Fibroblast of skin of left biceps (primary cell): ENCODE results near the gene GRK6.
"Not testable (repeated sequence)": the region's sequence is repeated elsewhere in the genome, so short reads cannot be mapped to it uniquely, and the experiment has no call there.

Experiments used
- DNase-seq, 2 experiments: peaks; one replicate each; pipeline ENCODE4 v3.0.0-alpha.2; 2013; ENCODE audit warnings: low read depth in 2 of 2

The GRK6 gene

DNA sequence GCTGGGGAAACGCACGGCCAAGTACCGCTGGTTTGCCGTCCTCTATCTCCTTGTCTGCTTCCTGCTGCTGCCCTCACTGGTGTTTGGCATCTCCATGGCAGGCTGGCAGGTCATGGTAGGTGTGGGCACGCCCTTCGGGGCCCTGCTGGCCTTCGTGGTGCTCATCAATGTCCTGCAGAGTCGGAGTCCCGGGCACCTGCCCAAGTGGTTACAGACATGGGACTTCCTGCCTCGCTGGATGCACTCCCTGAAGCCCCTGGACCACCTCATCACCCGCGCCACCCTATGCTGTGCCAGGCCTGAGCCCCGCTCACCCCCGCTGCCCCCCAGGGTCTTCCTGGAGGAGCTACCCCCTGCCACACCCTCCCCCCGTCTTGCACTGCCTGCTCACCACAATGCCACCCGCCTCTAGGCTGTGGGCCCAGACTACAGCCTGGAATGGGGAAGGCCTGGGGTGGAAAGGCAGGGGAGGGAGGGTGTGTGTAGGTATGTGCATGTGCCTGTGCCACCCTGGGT lies 28.5 kb upstream of the GRK6 start:
- no peak for DNase-seq

DNA sequence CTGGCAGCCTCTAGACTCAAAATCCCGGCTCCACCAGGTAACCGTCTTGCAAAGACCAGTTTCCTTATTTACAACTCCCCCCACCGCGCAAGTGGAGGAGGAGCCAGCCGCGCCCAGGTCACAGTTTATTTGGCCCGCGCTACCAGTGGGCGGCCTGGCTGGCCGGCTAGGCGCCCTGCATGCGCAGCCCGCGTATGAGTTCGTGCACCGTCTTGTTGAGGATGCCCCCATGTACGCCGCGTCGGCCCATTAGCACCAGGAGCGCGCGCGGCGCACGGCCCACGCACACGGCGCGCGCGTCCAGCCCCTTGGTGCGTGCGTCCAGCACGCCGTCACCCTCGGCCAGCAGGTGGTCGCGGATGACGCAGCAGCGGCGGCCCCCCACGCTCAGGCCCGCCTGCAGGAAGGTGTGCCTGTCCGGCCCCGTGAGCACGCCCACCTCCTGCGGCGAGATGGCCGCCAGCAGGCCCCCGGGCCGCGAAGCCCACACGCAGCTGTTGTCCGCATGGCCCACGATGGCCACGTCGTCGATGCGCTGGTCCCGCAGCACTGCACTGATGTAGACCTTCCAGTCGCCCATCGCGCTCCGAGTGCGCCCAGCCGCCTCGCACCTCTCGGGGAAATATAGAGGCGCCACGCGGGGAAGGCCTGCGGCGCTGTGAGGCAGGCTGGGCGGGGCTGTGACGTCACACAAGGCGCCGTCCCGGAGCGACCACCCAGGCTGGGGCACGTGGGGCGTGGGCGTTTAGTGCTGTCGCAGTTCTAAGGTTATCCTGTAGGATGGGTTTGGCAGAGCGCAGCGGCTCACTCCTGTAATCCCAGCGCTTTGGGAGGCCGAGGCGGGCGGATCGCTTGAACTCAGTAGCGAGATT lies 26.2 kb upstream of the GRK6 start, which contains the start of gene PFN3:
TSS of gene PFN3 (minus strand) at position 665 of the 872 bp plus-strand sequence. CDS start at position 580, 85 bp downstream.
- no peak for DNase-seq

DNA sequence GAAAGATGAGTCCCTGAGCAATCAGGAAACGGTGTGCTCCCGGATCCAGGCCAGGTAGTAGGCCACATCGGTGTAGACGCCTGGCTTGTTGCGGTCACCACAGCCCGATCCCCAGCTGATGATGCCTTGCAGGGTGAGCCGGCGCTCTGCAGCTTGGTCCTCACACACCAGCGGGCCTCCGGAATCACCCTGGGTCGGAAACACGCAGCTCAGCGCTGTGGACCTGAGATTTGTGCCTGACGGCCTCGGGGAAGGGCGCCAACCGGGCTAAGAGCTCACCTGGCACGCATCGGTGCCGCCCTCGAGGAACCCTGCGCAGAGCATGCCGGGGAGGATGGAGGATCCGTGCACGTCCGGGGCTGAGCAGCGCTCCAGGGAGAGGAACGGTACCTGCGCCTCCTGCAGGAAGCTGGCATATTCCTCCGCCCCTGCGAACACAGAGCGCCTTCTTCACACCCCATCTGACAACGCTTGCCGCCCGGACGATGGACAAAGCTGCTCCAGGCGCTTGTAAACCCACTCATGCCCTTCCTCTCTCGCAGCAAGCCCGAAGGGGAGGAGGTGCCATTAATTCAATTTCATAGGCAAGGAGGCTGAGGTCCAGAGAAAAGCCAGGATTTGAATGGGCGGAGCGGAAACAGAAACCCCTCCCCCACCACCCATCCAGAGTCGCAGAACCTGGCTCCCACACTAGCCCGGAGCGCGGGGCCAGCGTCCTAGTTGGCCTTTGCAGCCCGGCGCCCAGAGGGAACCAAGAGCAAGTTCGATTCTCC lies 24.0 kb upstream of the GRK6 start:
- no peak for DNase-seq

DNA sequence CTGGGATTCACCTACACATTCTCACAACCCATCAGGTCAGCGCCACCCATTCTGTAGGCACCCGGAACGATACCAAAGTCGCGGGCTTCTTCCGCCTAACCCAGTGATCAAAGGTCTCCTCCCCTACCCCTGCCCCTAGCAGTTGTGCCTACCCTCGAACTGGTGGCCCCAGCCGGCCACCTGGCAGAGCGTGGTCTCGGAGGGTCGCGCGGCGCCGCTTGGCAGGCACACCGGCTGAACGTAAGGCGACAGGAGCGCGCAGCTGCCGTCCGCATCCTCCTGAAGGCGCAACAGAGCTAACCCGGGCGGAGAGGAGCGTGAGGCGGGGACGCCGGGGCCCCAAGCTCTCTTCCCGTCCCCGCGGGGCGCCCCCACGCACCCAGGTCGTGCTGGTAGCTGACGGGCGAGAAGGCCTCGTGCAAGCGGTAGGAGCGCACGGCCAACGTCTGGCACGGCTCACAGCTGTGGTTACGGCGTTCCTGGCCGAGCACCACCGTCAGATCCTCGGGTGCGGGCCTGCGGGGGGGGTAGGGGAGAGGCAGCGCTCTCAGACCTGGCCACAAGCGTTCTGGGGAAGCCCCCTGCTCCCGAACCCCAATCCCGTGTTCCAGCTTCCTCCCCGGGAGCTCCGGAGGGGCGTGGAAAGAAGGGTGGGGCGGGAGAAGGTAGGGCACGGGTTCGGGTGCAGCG lies 23.2 kb upstream of the GRK6 start:
- DNase-seq, result no peak

DNA sequence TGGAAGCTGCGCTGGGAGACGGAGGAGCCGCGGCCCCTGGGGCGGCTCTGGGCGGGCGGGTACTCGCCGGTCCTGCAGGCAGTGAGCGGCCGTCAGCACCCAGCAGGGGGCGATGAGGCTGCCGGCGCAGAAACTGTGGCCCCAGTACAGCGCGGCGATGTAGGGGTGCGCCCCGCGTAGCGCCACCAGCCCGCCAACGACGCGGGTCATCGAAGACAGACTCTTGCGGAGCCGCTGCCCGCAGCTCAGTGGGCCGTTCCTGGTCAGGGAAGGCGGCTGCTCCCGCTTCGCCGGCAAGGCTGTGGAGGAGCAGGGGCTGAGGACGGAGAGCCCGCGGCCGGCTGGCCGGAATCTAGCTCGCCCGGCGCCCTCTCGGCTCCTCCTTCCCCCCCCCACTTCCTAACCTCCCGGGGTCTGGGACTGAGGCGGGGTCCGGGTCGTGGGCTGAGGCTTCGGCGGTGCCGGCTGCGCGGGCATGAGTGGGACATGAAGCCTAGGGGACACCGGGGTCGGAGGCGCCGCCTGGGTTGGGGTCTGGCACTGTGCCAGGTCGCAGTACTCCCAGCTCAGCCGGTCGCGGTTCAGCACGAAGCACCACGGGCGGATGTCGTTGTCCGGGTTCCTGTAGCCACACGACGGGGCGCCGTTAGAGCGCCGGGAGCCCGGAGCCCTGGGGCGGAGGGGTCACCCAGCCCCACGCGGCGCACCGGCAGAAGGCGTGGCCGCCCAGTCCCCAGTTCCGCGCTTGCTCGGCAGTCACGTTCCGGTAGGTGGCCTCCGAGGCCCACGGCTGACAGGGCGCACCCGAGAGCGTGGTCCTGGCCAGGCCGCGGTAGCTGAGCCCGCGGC lies 22.5 kb upstream of the GRK6 start:
- DNase-seq, result no peak

DNA sequence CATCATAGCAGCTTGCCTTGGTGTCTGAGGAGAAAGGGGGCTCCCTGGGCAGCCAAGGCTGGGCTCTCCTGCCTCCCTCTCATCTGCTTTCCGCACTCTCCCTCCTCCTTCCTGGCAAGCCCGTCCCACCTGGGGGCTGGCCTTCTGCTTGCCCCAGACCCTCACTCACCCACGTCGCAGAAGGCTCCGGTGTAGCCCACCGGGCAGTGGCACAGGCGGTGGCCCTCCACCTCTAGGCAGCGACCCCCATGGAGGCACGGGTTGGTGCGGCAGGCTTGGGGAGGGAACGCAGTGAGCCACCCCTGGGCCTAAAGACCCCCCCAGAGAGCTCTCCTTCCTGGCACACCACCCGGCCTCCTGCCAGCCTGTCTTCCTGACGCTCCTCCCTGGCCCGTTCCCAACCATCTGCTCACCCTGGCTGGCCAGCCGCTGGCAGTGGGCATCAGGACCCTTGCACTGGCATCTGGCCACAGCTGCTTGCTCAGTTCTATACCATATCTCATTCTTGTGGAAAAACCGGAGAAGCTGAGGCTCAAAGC lies 21.8 kb upstream of the GRK6 start:
- no peak for DNase-seq

DNA sequence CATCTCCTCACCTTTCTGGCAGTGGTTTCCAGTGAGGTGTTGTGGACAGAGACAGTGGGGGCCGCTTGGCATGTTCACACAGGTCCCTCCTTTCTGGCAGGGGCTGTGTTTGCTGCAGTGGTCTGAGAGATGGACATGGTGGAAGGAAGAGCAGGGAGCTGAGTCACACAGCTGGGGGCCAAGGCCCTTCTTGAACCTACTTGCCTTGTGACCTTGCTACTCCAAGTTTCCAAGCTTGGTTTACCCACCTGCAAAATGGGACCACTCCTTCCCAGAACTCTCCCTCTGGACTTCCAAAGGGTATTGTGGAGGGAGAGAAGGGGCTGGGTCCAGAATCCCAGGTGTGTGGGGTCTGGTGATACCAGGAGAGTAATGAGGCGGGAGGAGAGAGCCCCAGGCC lies 21.2 kb upstream of the GRK6 start:
- no peak for DNase-seq

DNA sequence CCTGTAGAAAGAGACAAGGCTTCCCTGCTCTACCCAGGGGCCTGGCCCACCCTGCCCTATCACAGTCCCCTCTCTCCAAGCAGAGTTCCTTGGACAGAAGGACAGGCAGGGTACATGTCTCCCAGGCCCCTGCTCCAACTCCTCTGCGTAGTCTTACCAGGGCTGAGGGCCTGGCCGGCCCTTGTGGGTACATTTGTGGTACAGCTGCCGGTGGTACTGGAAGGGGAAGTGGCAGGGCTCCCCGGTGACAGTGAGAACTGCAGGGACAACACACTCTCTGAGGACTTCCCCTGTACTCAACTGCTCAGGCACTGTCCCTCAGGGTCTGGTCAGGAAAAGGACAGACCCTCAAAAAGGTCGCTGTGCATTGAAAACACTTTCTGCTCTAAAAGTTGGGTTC lies 20.7 kb upstream of the GRK6 start:
- DNase-seq, result no peak

DNA sequence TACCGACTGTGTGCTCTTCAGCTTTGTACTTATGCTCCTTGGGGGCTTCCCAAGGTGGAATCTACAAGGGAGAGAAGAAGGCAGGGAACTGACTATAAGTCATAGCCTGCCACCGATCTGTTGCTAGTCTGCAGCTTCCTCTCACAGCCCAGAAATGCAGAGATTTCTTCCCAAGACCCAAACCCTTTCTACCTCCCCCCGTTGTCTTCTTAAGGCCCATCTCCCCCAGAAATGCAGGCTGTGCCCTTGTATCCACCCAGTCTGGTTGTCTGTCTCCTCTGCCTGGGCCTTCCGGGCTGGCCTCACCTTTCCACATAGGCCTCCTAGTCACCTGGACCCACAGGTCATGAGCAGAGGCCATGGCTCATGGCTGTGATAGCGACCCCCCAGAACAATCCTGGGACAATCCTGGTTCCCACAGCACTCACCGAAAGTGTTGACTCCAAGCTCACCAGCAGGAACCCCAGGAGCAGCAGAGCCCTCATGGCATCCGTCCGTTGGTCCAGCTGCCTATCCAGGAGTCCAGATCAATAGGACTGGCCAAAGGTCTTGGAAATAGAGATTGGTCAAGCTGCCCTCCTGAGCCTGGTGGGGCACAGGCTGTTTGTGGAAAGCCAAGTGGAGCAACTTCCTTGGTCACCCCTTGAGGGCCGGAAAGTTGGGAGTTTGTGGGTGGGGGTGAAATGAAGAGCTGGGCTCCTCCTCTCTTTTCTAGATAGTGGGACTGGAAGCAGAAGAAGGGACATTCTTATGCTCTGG lies 17.3 kb upstream of the GRK6 start, which contains the start of gene F12:
TSS of gene F12 (minus strand) at position 522 of the 759 bp plus-strand sequence. CDS start at position 485, 37 bp downstream.
- no peak for DNase-seq

DNA sequence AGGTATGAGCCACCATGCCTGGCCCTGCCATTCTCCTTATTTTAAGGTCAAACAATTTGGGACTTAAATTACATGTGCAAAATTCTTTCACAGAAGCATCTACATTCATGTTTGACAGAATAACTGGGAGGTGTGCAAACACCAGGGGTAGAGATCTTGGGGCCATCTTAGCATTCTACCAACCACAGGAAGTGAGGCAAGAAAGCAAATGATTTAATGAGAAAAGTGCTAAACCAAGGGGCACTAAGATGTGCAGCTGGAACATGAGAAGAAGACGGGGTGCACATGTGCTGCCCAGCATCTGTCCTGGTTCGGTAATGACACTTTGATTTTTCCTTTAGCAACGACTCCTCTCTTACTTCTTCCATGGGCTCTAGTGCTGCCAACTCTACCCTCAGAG lies 15.9 kb upstream of the GRK6 start:
- no peak for DNase-seq

DNA sequence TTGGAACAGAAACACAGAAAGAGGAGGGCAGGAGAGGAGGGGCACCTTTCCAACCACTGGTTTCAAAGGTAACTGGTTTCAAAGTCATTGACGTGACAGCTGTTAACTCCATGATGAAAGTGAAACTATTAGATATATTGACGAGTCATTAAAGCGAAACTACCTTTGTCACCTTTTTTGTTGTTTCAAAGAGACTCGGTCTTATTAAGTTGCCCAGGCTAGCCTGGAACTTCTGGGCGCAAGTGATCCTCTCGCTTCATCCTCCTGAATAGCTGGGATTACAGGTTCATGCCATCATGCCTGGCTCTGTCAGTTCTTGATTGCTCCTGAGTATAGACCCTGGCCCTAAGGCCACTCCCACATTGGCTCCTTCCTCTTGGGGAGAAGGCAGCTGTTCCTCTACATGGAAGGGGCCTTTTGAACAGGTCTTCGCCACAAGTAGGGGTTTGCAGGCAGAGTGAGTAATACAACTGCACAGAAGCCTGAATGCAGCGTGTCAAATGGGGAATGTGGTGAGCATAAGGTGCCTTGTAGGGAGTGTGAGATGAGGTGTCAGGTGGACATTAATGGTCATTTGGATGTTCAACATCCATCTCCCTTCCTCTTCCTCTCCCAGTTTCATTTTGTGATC lies 13.8 kb upstream of the GRK6 start:
- no peak for DNase-seq

DNA sequence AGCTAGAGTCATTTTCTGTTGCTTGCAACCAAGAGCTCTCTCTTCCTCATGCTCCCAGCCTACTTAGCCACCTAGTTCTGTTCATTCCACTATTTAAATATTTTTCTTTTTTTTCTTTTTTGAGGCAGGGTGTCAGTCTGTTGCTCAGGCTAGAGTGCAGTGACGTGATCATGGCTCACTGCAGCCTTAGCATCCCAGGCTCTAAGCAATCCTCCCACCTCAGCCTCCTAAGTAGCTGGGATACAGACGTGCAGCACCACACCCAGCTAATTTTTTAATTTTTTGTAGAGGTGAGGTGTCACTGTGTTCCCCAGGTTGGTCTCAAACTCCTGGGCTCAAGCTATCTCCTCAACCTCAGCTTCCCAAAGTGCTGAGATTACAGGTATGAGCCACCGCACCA lies 12.0 kb upstream of the GRK6 start:
- DNase-seq, result no peak

DNA sequence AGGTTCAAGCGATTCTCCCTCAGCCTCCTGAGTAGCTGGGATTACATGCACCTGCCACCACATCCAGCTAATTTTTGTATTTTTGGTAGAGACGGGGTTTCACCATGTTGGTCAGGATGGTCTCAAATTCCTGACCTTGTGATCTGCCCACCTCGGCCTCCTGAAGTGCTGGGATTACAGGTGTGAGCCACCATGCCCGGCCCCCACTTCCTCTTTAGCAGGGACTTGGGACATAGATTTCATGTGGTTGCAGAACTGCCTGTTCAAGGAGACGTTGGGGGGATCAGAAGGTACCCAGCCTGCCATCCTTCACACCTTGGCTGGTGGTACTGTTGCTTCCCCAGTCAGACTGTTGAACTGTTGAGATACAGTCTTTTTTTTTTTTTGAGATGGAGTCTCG lies 9.4 kb upstream of the GRK6 start:
- not testable (repeated sequence) for DNase-seq

DNA sequence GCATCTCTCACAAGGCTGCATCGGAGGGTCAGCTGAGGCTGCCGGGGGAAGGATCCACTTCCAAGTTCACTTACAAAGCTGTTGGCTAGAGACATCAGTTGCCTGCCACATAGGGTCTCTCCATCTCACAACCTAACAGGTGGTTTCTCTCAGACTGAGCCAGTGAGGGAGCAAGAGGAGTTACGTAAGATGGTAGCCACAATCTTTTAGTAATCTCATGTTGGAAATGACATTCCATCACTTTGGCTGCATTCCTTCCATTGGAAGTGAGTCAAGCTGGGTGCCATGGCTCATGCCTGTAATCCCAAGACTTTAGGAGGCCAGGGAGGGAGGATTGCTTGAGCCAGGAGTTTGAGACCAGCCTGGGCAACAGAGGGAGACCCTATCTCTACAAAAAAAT lies 7.4 kb upstream of the GRK6 start:
- DNase-seq, result peak; percentile 30 to 34

DNA sequence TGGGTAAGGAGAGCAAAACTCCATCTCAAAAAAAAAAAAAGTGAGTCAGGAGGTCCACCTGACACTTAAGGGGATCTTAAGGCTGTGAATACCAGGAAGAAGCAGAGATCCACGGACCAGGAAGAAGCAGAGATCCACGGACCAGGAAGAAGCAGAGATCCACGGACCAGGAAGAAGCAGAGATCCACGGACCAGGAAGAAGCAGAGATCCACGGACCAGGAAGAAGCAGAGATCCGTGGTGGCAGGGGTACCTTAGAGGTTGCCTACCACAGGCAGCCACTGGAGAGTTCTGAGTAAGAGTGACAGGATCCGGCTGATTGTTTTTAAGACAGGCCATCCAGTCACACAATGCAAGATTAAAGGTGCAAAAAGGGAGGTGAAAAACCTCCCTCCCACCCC lies 6.0 kb upstream of the GRK6 start:
- DNase-seq, result not testable (repeated sequence)

DNA sequence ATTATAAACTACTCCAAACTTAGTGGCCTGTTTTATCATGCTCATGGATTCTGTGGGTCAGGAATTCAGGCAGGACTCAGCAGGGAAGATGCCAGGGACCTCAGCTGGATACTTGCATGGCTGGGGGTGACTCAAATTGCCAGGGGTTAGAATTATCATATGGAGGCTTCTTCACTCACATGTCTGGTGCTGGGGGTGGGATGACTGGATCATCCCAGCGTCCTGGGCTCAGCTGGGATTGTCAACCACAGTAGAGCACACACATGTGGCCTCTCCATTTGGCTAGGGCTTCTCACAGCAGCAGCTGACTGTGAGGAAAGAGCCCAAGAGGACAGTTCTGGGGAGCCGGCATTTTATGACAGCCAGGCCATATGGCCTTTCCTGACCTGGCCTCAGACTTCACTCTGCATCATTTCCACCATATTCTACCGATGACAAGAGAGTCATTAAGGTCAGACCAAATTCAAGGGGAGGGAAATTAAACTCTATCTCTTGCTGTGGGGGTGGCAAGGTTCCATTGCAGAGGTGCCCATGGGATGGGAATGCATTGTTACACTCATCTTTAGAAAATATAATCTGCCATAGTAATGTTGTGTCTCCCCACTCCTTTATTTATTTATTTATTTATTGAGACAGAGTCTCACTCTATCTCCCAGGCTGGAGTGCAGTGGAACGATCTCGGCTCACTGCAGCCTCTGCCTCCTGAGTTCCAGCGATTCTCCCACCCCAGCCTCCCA lies 5.2 kb upstream of the GRK6 start:
- DNase-seq, result no peak

DNA sequence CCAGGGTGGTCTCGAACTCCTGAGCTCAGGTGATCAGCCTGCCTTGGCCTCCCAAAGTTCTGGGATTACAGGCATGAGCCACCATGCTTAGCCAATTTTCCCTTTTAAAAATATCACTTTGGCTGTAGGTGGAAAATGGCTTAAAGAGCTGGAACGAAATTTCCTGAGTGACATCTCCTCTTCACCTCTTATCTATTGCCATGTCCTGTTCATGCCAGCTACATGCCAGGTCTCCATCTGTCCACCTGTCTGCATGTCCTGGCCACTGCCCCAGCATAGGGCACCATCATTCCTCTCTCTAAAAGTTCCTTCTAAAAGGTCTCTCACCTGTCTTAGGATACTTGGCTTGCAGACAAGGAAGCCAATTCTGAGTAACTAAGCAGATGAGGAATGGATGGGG lies 2.8 kb upstream of the GRK6 start:
- DNase-seq, result no peak

DNA sequence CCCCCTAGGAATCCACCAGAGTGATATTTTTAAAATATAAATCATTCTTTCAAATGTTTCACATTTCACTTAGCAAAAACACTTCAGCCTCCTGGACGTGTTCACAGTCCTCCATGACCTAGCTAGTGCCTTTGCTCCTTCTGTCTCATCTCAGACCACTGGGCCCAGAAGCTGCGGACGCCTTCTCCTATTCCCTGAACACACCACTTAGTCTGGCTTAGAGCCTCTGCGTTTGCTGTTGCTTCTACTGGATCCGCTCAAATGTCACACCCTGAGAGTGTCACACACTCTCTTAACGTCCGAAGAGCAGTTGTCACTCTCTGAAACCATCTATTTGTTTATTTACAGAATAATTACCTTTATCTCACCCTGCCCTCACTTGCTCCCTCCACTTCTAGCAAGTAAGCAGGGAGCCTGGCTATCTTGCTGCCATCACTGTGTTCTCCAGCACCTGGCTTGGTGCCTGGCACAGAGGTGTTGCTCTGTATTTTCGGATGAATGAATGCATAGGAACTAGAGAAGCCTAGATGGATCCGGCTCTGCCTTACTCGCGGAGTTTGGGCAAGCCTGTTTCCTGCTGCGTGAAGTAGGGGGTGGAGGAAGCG lies 1.2 kb upstream of the GRK6 start:
- no peak for DNase-seq
